ENCODE measurements around the gene MYMK.
"Not testable (repeated sequence)": the region's sequence is repeated elsewhere in the genome, so short reads cannot be mapped to it uniquely, and the experiment has no call there.

Gene MYMK, protein sequence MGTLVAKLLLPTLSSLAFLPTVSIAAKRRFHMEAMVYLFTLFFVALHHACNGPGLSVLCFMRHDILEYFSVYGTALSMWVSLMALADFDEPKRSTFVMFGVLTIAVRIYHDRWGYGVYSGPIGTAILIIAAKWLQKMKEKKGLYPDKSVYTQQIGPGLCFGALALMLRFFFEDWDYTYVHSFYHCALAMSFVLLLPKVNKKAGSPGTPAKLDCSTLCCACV

DNA sequence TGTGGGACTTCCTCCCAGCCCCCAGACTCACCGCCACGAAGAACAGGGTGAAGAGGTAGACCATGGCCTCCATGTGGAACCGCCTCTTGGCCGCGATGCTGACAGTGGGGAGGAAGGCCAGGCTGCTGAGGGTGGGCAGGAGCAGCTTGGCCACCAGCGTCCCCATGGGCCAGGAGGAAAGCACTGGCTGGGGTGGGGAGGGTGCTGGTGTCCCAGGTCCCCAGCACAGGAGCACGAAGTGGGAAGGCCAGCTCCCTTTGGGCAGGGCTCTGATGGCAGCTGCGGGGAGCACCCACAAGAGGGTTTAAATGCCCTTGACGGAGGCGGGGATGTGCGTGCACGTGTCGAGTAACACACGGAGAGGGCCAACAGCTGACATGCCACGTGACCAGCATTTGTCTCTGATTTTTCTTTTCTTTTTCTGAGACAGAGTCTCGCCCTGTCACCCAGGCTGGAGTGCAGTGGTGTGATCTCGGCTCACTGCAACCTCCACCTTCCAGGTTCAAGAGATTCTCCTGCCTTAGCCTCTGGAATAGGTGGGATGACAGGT, at the start of gene MYMK:
TSS of gene MYMK (minus strand) at position 281 of the 550 bp plus-strand sequence. CDS start at position 166, 115 bp downstream.
- DNase-seq, result no peak

DNA sequence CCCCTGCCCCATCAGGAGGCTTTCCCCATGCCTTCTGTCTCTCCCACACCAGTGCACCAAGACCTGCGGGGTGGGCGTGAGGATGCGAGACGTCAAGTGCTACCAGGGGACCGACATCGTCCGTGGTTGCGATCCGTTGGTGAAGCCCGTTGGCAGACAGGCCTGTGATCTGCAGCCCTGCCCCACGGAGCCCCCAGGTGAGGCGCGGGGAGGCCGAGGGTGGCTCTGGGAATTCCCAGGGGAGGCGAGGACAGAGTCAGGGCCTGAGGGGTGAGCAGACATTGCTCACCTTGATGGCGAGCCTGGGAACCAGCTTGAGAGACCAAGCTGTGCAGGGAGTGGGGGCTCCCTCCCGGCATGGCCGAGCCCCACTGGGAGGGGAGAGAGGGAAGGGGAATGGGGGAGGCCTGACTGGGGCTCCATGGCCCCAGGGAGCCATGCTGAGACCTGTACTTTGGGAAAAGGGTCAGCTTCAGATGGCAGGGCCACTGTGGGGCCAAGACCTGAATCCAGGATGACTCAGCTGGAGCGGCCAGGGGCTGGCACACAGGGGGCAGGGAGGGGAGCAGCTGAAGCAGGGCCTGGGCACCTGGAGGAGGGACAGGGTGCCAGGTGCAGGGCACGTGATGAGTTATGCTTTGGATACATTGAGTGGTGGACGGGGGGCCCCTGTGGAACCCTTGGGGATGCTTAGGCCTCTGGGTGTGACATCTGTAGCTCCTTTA, 49.2 kb upstream of the MYMK start:
- DNase-seq, result no peak

DNA sequence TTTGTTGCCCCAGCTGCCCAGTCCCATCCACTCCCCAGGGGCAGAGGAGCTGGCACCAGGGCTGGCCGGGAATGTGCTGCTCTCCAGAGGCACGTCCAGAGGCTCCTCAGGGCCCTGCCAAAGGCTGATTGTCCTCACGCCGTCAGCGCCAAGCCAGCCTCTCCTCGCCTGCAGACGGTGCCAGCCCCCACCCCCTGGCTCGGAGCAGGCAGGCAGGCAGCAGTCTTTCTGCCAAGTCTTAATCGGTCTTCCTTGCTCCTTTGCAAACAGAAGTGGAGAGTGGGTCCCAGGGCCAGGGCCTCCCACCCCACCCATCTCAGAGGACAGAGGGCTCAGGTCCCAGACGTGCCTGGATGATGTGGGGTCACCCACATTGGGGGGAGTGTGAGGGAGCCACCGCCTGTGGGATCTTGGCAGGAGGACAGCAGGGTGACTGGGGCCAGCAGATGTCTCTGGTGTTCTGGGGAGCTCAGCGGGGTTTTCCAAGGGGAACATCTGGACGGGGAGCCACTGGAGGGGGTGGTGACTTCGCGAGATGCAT, 48.1 kb upstream of the MYMK start:
- DNase-seq, result no peak

DNA sequence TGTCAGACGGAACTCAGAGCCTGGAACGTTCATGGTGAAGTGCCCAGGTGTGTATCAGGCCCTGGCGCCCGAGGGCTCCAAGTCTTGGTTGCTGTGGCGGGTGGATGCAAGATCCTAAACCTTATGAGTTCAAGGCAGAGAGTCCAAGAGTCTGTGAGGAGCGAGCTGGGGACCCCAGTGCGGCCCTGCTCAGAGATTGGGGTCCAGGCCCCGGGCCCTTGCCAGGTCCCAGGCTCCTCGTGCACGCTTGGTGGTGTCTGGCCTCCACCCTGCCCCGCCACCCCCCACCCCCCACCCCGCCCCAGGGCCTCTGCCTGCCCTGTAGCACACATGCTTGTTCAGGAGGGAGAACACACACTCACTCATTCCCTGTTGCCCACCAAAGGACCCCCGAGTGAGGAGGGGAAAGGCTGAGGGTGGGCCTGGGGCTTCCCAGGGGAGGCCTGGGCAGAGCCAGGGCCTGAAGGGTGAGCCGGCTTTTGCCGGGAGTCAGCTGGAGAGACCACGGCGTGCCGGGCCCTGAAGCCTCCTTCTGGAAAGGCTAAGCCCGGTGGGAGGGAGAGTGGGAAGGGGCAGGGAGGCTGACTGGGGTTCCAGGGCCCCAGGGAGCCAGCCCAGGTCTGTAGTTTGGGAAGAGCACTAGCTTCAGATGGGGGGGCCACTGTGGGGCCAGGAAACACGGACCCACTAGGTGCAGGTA, 47.3 kb upstream of the MYMK start:
- DNase-seq, result no peak

DNA sequence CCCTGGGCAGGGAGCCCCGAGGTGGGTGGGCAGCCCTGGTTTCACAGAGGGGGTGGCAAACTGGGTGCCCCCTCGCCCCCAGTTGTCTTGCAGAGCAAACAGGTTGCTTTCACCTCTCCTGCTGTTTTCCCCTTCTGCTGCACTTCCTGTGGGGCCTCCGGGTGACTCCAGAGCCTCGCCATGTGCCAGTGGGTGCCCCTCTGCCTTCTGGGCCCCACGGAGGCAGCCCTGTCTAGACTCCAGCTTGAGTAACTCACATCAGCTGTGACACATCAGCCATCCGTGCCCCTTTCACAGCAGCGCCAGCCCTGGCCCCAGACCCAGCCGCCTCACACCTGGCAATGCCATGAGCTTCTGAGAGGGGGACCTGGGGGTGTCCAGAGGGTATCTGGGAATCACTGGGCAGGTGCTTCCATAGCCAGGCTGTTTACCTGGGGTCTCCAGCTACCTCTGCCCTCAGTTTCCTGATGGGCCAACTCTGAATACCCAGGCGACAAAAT, 46.7 kb upstream of the MYMK start:
- no peak for DNase-seq

DNA sequence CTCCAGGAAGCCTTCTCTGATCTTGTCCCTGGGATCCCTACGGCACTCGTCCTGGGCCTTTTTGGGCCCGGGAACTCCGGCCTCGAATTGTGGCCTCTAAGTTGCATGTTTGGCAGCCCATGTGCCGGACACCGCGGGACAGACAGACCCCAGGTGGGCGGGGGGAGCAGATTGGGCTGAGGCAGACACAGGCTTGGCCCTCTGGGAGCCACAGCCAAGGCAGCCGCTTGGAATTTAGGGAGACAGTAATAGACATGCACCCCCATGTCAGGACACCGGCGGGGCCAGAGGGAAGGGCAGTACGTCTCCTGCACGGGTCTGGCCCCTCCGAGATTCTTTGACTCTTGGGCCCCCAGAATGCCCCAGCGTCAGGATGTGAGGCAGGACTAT, 45.9 kb upstream of the MYMK start:
- DNase-seq, result no peak

DNA sequence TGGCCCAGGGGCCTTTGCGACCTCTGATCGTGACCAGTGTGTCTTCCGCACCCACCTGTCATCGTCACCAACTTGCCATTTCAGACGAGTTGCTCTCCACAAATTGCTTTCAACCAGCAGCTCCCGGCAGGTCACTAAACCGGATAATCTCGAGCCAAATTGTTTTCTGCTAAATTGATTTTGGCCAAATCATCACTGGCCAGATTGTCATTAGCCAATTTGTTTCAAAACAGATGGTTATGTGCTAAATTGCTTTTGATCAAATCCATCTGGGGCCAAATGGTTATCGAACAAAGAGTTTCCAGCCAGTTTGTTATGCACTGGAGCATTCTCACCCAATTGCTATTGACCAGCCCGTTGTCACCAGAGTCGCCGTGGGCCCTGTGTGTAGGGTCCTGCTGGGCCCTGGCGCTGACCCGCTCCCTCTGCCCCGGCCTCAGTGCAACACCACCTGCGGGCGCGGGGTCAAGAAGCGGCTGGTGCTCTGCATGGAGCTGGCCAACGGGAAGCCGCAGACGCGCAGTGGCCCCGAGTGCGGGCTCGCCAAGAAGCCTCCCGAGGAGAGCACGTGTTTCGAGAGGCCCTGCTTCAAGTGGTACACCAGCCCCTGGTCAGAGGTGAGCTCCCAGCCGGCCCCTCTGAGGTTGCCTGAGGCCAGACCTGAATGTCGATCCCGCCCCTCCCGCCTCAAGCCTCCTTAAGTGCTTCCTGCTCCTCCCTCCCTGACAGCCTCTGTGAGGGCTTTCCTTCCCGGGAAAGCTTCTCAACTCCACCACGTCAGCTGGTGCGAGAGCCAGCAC, 45.3 kb upstream of the MYMK start:
- DNase-seq, result no peak

DNA sequence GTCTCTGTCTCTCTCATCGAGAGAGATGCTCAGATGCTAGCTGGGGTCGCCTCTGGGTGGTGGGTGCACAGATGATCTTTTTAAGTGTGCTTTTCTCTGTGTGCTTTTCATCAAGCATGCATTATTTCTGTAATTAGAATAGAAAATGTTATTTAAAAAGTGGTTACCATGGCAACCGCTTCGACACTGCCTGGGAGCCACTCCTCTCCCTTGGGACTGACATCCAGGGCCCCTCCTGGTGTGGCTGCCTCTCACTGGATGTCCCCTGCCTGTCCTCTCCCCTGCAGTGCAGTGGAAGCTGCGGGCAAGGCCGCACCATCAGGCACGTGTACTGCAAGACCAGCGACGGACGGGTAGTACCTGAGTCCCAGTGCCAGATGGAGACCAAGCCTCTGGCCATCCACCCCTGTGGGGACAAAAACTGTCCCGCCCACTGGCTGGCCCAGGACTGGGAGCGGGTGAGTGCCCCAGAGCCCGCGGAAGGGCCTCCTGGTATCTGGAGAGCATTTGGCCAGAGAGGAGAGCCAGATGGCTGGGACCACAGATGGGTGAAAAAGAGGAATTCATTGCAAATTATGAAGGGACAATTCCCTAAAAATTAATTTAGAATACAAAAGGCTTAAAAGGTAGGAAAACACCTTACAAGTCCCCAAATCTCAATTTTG, 44.5 kb upstream of the MYMK start:
- no peak for DNase-seq

DNA sequence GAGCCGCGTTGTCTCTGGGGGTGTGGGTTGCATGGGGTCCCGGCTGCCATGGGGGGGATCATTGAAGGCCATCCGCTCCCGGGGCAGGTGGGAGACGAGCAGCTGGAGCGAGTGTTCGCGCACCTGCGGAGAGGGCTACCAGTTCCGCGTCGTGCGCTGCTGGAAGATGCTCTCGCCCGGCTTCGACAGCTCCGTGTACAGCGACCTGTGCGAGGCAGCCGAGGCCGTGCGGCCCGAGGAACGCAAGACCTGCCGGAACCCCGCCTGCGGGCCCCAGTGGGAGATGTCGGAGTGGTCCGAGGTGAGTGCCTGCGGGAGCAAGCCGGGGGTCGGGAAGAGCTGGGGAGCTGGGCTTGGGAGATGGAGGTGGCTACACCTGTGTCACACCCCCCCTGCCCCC, 43.4 kb upstream of the MYMK start:
- no peak for DNase-seq

DNA sequence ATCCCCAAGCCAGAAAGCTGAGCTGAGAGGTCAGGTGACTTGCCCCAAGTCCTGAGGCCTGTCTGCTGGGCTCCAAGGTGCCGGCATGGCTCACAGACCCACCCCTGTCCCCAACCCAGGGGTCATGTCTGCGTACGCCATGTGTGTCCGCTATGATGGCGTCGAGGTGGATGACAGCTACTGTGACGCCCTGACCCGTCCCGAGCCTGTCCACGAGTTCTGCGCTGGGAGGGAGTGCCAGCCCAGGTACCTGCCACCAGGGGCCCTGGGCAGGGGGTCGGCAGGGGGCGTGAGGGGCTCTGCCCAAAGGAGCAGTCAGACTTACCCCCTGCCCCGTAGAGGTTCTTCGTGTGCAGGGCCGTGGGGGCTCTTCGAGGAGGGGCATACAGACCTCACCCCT, 42.1 kb upstream of the MYMK start:
- DNase-seq, result no peak

DNA sequence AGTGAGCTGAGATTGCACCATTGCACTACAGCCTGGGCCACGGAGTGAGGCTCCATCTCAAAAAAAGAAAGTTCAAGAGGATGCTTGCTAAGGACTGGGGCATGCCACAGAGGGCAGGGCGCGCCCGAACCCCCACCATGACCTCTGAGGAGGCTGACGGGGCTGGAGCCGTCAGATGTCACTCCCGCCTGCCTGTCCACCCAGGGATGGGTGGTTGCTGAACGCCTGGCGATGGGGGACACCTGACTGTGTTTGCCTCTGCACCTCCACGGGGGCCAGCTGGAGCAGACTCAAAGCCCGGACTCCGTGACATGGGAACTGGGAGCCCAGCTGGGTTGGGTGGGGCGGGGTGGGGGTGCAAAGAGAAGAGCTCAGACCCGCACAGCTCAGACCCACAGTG, 41.6 kb upstream of the MYMK start:
- DNase-seq, result no peak

DNA sequence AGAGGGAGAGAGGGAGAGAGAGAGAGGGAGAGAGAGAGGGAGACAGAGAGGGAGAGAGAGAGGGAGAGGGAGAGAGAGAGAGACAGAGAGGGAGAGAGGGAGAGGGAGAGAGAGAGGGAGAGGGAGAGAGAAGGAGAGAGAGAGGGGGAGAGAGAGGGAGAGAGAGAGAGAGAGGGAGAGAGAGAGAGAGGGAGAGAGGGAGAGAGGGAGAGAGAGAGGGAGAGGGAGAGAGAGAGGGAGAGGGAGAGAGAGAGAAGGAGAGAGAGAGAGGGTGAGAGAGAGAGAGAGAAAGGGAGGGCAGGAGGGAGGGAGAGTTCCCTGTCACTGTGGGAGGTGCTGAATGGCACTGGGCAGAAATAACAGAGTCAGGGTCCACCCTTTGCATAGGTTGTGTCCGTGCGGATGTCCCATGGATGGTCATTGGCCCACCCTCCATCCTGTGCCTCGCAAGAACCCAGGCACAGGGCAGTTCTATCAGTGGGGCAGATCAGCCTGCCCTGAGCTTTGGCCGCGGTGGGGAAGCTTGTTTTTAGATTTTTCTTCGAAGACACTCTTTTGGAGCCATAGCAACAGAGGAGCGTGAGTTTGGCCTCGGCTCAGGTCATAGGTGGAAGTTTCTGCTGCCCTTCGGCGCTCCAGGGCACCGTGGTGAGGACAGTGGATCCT, 39.8 kb upstream of the MYMK start:
- DNase-seq, result no peak

DNA sequence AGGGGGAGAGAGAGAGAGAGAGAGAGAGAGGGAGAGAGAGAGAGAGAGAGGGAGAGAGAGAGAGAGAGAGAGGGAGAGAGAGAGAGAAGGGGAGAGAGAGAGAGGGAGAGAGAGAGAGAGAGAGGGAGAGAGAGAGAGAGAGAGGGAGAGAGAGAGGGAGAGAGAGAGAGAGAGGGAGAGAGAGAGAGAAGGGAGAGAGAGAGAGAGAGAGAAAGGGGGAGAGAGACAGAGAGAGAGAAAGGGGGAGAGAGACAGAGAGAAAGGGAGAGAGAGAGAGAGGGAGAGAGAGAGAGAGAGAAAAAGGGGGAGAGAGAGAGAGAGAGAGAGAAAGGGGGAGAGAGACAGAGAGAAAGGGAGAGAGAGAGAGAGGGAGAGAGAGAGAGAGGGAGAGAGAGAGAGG, 39.1 kb upstream of the MYMK start:
- DNase-seq, result not testable (repeated sequence)

DNA sequence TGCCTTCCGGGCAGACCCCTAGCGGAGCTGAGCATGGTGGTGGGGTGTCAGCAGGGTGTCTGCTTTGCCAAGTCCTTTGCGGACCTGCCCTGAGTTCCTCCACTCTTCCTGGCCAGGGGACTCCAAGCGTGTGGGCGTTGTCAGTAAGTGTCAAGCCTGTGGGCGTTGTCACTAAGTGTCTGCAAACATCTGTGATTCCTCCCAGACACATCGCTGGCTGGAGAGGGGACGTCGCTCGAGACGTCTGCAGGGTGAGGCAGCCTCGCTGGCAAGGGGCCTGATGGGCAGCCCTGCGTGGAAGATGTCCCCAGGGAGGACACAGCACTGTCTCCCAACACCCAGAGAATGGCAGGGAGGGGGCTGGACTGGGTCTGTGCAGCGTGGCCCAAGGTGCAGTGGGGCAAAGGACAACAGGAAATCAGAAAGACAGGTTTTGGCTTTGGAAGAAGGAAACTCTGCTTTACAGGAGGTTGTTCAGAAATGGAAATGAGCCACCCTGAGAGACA, 38.6 kb upstream of the MYMK start:
- no peak for DNase-seq

DNA sequence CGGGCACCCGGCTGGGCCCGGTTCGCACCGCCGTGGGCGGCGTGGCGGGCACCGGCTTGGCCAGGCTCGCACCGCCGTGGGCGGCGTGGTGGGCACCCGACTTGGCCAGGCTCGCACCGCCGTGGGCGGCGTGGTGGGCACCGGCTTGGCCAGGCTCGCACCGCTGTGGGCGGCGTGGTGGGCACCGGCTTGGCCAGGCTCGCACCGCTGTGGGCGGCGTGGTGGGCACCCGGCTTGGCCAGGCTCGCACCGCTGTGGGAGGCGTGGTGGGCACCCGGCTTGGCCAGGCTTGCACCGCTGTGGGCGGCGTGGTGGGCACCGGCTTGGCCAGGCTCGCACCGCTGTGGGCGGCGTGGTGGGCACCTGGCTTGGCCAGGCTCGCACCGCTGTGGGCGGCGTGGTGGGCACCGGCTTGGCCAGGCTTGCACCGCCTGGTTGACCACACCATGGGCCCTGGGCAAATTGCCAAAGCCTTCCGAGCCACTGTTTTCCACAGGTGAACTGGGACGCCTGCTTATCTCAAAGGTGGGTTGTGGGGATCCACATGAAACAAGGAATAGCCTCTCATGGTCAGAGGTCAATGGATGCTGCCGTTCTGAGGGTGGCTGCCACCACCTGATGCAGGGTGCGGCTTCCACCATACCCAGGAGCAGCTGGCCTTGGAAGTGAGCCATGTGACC, 38.0 kb upstream of the MYMK start:
- DNase-seq, result no peak

DNA sequence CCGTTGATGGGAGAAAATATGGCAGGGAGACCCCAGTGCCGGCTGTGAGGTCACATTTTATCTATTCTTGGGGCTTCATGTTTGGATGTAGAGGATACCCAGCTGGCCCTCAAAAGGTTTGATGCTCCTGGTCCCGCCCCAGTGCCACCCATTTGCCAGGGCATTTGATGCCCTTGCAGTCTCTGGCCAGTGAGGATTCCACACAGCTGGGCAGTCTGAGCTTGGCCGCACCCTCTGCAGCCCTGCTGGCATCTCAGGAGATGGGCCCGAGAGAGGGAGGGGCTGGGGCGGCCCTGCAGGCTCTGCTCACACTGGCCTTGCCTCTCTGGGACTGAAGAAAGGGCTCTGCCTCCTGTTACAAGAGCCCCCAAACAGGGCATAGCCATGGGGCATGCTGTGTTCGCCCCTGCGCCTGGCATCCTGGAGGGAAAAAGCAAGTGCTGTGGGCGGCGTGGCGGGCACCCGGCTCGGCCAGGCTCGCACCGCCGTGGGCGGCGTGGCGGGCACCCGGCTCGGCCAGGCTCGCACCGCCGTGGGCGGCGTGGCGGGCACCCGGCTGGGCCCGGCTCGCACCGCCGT, 37.3 kb upstream of the MYMK start:
- DNase-seq, result no peak

DNA sequence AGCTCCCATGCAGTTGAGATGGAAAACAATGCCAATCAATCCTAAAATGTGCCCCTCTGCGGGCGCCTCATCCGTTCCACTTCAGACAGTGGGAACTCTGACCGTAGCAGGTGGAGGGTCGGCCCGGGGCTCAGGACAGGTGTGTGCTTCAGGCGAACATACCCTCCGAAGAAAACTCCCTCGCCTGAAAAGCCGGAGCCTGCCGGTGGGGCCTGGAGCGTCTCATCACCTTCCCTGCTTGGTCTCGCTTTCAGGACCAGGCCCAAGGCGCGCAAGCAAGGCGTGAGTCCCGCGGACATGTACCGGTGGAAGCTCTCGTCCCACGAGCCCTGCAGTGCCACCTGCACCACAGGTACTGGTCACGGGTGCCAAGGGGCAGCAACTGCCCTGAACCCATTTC, 36.2 kb upstream of the MYMK start:
- DNase-seq, result no peak

DNA sequence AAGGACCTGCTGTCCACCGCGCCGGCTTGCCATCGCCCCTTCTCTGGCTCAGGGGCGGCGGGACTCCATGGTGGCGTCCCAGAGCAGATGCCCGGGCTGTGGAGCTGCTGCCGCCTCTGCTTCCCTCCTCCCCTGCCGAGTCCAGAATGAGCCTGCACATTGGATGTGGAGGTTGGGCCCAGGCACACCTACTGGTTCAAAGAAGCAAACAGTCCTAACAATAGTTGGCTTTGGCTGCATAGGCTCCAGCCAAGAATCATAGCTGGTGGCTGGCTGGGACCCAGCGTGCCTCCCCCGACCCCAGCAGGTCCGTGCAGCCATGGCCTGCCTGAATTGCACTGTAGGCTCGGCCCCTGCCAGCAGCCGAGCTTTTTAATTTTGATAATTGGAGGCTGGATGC, 35.6 kb upstream of the MYMK start:
- DNase-seq, result no peak

DNA sequence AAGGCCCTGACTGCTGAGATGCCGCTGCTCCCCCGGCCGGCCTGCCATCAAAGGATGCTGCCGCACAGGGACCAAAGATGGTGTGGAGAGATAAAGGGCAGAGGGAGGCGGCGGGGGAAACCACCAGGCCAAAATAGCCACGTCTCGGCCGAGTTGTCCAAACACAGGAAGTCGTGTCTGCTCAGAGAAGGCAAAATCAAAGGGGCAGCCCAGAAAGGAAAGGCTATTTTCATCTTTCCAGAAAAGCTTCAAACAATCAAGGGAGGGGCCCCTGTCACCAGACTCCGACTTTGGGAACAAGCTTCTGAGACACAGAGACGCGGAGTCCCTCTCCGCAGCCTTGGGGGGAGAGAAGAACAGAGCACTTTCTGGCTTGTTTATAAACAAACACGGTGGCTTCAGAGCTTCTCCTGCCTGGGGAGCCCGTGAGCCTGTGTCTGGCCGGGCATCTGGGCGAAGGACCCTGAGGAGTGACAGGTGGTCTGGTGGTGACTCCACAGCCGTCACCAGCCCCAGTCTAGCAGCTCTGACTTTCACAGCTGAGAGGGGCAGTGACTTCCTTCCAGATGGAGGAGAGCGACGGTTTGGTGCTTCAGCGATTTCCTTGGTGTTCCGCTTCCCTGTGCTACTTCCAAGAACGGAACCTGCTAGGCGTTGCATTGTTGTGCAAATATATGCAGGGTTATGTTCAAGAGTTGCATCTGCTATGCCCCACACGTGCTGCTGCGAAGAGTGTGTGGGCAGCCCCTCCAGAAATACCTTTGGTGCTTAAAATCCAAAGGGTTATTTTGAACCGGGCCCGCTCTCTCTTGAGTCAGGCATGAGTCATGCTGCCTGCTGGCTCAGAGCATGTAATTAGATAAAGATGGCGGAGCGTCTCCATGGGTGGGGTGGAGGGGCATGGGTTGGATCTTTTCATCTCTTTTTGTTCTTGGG, 33.7 kb upstream of the MYMK start:
- no peak for DNase-seq

All from NCI-H748 treated with DMSO at 0.1 percent for 48 hours (cell line).